OCI-LY1 (cell line): ENCODE results near the gene WBP2.
A peak's percentile ranks its signal among the peaks of the same experiment; 100 is the strongest.

ENCODE experiments used
- H2AFZ ChIP-seq: fragments of 200-600 bp; sonication (generic), shearing (Covaris generic); 2 replicates; pipeline ENCODE4 v1.6.0; 2014; ENCODE audit warnings: antibody characterized with exemption, mild to moderate bottlenecking, low read length
- H3F3A ChIP-seq: fragments of 200-600 bp; sonication (generic), shearing (Covaris generic); 2 replicates; pipeline ENCODE4 v1.6.0; 2014; ENCODE audit warnings: mild to moderate bottlenecking, antibody characterized with exemption, low read length, moderate library complexity; ENCODE audit not compliant: insufficient read depth
- H3K27ac ChIP-seq: fragments of 200-600 bp; sonication (generic); 2 replicates; pipeline ENCODE4 v1.5.1; 2014; ENCODE audit warnings: low read length, mixed run types, mild to moderate bottlenecking, low read depth; ENCODE audit not compliant: poor library complexity, severe bottlenecking
- H3K27me3 ChIP-seq: fragments of 200-600 bp; sonication (generic); 2 replicates; pipeline ENCODE4 v1.6.0; 2014; ENCODE audit warnings: antibody characterized with exemption, mild to moderate bottlenecking, low read length, moderate library complexity; ENCODE audit not compliant: insufficient read depth
- H3K36me3 ChIP-seq: fragments of 200-600 bp; sonication (generic); 2 replicates; pipeline ENCODE4 v1.6.1; 2014; ENCODE audit warnings: mild to moderate bottlenecking, antibody characterized with exemption, low read length, moderate library complexity, mixed read lengths; ENCODE audit not compliant: insufficient read depth
- H3K4me1 ChIP-seq: fragments of 200-600 bp; sonication (generic); 2 replicates; pipeline ENCODE4 v1.5.1; 2014; ENCODE audit warnings: mild to moderate bottlenecking, low read length, moderate library complexity; ENCODE audit not compliant: insufficient read depth, severe bottlenecking
- H3K4me2 ChIP-seq: fragments of 200-600 bp; sonication (generic), shearing (Covaris generic); 2 replicates; pipeline ENCODE4 v1.6.1; 2014; ENCODE audit warnings: low read length
- H3K4me3 ChIP-seq: fragments of 200-600 bp; sonication (generic); 2 replicates; pipeline ENCODE4 v1.5.1; 2014; ENCODE audit warnings: low read length, low read depth, mild to moderate bottlenecking, mixed read lengths; ENCODE audit not compliant: poor library complexity, severe bottlenecking
- H3K79me2 ChIP-seq: fragments of 200-600 bp; shearing (Covaris generic); 2 replicates; pipeline ENCODE4 v1.6.1; 2016; ENCODE audit warnings: mixed run types, low read length, mixed read lengths; ENCODE audit not compliant: insufficient read depth
- H3K9ac ChIP-seq: fragments of 200-600 bp; sonication (generic), shearing (Covaris generic); 2 replicates; pipeline ENCODE4 v1.6.1; 2014; ENCODE audit warnings: mild to moderate bottlenecking, low read length, mixed read lengths
- H3K9me2 ChIP-seq: fragments of 200-600 bp; sonication (generic), shearing (Covaris generic); 2 replicates; pipeline ENCODE4 v1.6.1; 2014; ENCODE audit warnings: low read depth, mild to moderate bottlenecking, low read length, mixed read lengths
- H3K9me3 ChIP-seq: fragments of 200-600 bp; shearing (Covaris generic); 2 replicates; pipeline ENCODE4 v1.6.1; 2014; ENCODE audit warnings: low read length, mixed read lengths
- H4K20me1 ChIP-seq: fragments of 200-600 bp; sonication (generic), shearing (Covaris generic); 2 replicates; pipeline ENCODE4 v1.6.0; 2016; ENCODE audit warnings: mild to moderate bottlenecking, low read length; ENCODE audit not compliant: insufficient read depth
- EZH2 ChIP-seq: fragments of 200-600 bp; sonication (generic), shearing (Covaris generic); IDR thresholded peaks from 2 replicates; pipeline ENCODE4 v1.8.0; 2017; ENCODE audit warnings: borderline replicate concordance, mixed run types, mild to moderate bottlenecking, antibody characterized with exemption, low read length, moderate library complexity, mixed read lengths
- TF ChIP-seq, protein P1 (sequence below): fragments of 200-600 bp; sonication (generic), shearing (Covaris generic); IDR thresholded peaks from 2 replicates; pipeline ENCODE4 v1.5.1; 2017; ENCODE audit warnings: mild to moderate bottlenecking, antibody characterized with exemption, low read length, moderate library complexity, mixed read lengths

WBP2 gene

DNA sequence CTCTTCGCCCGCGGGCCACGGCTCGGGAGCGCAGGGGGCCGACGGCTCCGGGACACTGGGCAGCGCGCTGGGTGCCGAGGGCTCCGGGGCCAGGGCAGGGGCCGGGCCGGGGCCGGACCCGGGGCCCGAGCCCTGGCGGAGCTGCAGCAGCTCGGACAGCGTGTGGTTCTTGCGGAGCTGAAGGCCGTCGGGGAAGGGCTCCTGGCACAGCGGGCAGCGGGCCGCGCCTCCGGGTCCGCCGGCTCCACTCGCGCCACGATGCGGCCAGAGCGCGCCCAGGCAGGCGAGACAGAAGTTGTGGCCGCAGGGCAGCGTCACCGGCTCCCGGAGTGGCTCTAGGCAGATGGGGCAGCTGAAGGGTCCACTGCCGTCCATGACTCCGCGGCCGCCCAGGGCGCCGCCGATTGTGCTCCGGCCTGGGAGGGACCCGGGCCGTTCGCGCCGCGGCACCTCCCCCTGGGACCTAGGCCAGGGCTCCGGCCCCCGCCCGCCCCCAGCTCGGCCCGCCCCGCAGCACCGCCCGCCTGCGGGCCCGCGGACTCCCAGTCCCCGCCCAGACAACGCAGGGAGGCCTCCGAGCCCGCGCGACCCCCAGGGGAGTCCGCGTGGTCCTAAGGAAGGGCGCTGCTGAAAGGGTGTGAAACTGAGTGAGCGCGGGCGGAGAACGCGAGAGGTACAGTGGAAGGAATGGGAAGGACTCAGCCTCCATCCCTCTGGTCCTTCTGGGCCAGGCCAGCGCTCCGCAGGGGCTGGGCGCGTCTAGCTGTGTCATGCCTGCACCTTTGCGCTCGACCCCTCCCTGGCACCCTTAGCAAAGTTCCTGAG is 23.3 kb upstream of the WBP2 start, which contains the start of gene TRIM47:
TSS of gene TRIM47 (minus strand) at position 408 of the 825 bp plus-strand sequence. CDS start at position 375, 33 bp downstream.
- Histone ChIP-seq H3K27me3 (peaks cover 4% of the 10 kb centered on the region; the same call in 1 of the 2 replicates), H3F3A (0 out of 2 replicates have a peak, but pooled peaks cover 6% of the 10 kb centered on the region), H3K27ac (no peak within 1 kb of the TSS), H3K9me2 (no peaks in the 10 kb centered on the region), H3K4me1 (peaks cover 35% of the 10 kb centered on the region), H3K9me3 (no peaks in the 10 kb centered on the region), H3K79me2 (no peaks in the 10 kb centered on the region), H3K4me2 (peak within 1 kb of the TSS; percentile 82), H3K36me3 (no peaks in the 10 kb centered on the region), H3K9ac (peak within 1 kb of the TSS; percentile 63), H3K4me3 (peak within 1 kb of the TSS; percentile 62), H2AFZ (no peak within 1 kb of the TSS), H4K20me1 (no peaks in the 10 kb centered on the region)
- TF ChIP-seq EZH2, result no peak
- TF ChIP-seq, protein P1, sequence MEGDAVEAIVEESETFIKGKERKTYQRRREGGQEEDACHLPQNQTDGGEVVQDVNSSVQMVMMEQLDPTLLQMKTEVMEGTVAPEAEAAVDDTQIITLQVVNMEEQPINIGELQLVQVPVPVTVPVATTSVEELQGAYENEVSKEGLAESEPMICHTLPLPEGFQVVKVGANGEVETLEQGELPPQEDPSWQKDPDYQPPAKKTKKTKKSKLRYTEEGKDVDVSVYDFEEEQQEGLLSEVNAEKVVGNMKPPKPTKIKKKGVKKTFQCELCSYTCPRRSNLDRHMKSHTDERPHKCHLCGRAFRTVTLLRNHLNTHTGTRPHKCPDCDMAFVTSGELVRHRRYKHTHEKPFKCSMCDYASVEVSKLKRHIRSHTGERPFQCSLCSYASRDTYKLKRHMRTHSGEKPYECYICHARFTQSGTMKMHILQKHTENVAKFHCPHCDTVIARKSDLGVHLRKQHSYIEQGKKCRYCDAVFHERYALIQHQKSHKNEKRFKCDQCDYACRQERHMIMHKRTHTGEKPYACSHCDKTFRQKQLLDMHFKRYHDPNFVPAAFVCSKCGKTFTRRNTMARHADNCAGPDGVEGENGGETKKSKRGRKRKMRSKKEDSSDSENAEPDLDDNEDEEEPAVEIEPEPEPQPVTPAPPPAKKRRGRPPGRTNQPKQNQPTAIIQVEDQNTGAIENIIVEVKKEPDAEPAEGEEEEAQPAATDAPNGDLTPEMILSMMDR, result no peak

DNA sequence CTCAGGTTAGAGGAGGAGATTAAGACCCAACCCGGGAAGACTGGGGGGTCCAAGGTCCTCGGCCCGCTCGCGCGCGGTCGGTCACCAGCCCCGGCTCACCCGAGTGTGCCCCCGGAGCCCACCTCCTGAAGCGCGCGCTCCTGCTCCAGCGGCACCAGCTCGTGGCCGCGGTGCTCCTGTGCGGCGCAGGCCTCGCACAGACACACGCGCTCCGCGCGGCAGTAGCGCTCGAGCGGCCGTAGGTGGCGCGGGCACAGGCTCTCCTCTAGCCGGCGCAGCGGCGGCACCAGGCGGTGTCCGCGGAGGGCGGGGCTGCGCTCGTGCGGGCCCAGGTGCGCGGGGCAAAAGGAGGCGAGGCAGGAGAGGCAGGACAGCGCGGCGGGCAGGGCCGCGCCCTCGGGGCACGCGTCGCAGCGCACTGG is 22.6 kb upstream of the WBP2 start:
- no peaks in the 10 kb centered on the region for H3K79me2 ChIP-seq
- no peaks in the 10 kb centered on the region for H4K20me1 ChIP-seq
- no peaks in the 10 kb centered on the region for H3K36me3 ChIP-seq
- no peak for TF ChIP-seq EZH2
- TF ChIP-seq, protein P1, result peak; percentile 35
- peak overlapping the region; percentile 63 for H3K9ac ChIP-seq
- H3K4me1 ChIP-seq, result peaks cover 37% of the 10 kb centered on the region
- H3K4me2 ChIP-seq, result peak overlapping the region; percentile 82
- H3F3A ChIP-seq, result 0 out of 2 replicates have a peak, but pooled peaks cover 6% of the 10 kb centered on the region
- no peaks in the 10 kb centered on the region for H3K9me2 ChIP-seq
- H3K27me3 ChIP-seq, result peaks cover 4% of the 10 kb centered on the region; the same call in 1 of the 2 replicates
- no peaks in the 10 kb centered on the region for H3K9me3 ChIP-seq
- peak overlapping the region; percentile 62 for H3K4me3 ChIP-seq
- no peak overlapping the region for H2AFZ ChIP-seq
- no peak overlapping the region for H3K27ac ChIP-seq

DNA sequence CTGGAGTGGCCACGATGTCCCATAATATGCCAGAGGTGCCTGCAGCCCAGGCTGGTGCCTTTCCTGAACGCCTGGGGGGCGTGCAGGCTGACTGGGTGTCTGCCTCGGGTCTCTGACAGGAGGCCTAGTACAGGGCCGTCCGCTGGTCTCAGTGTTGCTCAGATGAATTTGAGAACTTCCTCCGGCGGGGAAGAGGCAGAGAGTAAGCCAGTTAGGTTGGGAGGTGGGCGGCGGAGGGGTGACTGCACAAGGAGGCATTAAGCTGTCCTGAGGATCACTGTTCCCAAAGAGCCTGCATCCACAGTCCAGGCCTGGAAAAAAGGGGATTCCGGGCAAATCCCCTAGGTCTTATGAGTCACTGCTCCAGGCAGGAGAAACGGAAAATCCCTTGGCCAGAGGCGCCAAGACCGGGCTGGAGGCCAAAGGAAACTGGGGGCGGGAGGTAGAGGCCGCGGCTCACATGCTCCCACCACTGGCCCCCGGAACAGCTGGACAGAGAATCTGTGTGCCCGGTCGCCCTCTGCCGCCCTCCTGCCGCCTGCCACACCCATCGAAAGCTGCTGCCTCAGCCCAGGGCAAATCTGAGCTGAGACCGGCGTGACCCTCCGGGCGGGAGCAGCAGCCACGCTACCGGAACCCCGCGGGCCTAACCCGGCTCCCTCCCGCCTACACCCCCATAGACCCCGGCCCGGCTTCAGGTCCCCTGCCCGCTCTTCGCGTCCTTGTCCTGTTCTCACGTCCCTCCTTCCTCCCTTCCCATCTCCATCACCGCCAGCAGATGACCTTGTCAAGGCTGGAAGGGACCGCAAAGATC is 22.0 kb upstream of the WBP2 start:
- H3K27ac ChIP-seq, result peak overlapping the region; percentile 59
- H3K27me3 ChIP-seq, result peaks cover 4% of the 10 kb centered on the region; the same call in 1 of the 2 replicates
- no peak for TF ChIP-seq EZH2
- TF ChIP-seq, protein P1, result no peak
- H3K79me2 ChIP-seq, result no peaks in the 10 kb centered on the region
- no peaks in the 10 kb centered on the region for H4K20me1 ChIP-seq
- H3K9me2 ChIP-seq, result no peaks in the 10 kb centered on the region
- peak overlapping the region; percentile 62 for H3K4me3 ChIP-seq
- peak overlapping the region; percentile 63 for H3K9ac ChIP-seq
- peak overlapping the region; percentile 82 for H3K4me2 ChIP-seq
- H3K4me1 ChIP-seq, result peaks cover 40% of the 10 kb centered on the region
- no peaks in the 10 kb centered on the region for H3K9me3 ChIP-seq
- H3K36me3 ChIP-seq, result no peaks in the 10 kb centered on the region
- no peaks in the 10 kb centered on the region for H3F3A ChIP-seq
- H2AFZ ChIP-seq, result no peak overlapping the region
